ENCODE measurements around the gene CACHD1. TPM values are rescaled to one million over a fixed set of nuclear protein-coding genes. Genes with fewer than 3 reads are reported as not detected.

Gene CACHD1
- total and polyA plus RNA-seq, 7 donors: 1.1 to 5.8 (median 2.1) TPM

DNA sequence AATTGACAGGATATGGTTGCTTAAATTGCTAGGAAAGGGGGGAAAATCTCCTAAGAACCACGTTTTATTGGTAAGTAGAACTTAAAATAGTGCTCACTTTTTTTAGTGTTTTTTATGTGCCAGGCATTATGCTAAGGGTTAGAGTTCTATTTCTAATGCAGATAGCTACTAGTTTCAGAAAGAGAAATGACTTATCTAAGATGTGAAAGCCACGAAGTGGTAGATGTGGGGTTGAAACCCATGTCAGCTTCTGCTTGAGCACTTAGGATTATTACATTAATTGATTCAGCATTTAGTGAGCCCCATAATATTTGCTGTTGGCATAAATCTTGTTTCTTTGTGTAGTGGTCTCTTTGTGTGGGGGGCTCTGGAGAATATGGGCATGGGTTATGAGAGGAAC, 24.7 kb downstream of the CACHD1 start:
- Histone ChIP-seq H3K4me1 (peaks cover 8% of the 10 kb centered on the region), H3K4me3 (no peak overlapping the region), H3K36me3 (ENCODE audit: insufficient read depth in 1 of 2, low read depth in 1 of 2) (no peaks in the 10 kb centered on the region), H3K27me3 (ENCODE audit: insufficient read depth in 3 of 3, low read length in 2 of 3) (no peaks in the 10 kb centered on the region), H3K9me3 (no peaks in the 10 kb centered on the region), H3K27ac (no peak overlapping the region)
- TF ChIP-seq, protein P1, sequence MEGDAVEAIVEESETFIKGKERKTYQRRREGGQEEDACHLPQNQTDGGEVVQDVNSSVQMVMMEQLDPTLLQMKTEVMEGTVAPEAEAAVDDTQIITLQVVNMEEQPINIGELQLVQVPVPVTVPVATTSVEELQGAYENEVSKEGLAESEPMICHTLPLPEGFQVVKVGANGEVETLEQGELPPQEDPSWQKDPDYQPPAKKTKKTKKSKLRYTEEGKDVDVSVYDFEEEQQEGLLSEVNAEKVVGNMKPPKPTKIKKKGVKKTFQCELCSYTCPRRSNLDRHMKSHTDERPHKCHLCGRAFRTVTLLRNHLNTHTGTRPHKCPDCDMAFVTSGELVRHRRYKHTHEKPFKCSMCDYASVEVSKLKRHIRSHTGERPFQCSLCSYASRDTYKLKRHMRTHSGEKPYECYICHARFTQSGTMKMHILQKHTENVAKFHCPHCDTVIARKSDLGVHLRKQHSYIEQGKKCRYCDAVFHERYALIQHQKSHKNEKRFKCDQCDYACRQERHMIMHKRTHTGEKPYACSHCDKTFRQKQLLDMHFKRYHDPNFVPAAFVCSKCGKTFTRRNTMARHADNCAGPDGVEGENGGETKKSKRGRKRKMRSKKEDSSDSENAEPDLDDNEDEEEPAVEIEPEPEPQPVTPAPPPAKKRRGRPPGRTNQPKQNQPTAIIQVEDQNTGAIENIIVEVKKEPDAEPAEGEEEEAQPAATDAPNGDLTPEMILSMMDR (IDR thresholded peaks at IDR 0.05): no peak
- WGBS, 3 donors: 47 to 57% (median 47%) methylated on average over 2 of the region's 2 CpGs
- ATAC-seq: no peak
- intact Hi-C loops (cut with DNase I): no loop called here
- DNase-seq: no peak

DNA sequence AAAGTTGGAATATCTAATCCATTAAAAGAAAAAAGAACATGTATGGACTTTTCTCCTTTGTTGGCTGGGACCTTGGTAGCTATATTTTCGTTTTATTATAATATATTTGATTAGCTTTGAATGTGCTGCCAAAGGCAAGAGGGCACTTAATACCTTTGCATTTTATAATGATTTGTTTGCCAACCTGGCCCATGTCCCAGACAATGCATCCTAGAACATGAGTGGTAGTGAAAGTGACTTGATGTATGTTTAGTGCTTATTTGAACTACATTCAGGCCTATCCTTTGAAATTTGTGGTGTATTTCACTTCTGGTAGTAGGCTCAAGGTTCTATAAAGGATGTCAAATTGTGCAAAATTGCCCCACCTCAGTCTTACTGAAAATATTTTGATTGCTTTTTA, 25.9 kb downstream of the CACHD1 start:
- H3K27me3 ChIP-seq (ENCODE audit: insufficient read depth in 3 of 3, low read length in 2 of 3): no peaks in the 10 kb centered on the region
- DNase-seq (no peak), ATAC-seq (no peak)
- intact Hi-C loops (cut with DNase I): no loop called here
- 58 to 62% (median 61%) methylated on average over 1 of the region's 1 CpG for WGBS, 3 donors
- no peaks in the 10 kb centered on the region for H3K9me3 ChIP-seq
- H3K4me1 ChIP-seq: no peaks in the 10 kb centered on the region
- H3K4me3 ChIP-seq: no peak overlapping the region
- H3K36me3 ChIP-seq (ENCODE audit: insufficient read depth in 1 of 2, low read depth in 1 of 2): no peaks in the 10 kb centered on the region
- TF ChIP-seq, protein P1 (IDR thresholded peaks at IDR 0.05): no peak
- no peak overlapping the region for H3K27ac ChIP-seq

DNA sequence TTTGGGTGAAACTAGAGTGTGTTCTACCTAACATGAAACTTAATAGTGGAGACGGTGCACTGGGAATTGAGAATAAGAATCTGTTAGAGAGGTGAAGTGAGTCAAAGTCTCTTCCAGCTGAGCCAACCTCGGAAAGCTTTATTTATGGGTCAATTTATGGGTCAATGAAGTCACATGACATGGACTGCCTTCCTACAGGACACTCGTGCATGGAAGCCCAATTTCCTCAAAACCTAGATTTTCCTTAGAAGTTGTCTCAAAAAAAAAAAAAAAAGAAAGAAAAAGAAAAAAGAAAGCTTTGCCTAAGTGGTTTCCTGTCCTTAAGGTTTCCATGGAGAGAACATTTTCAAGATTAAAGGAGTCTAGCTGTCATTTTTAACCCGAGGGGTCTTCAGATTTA, 26.7 kb downstream of the CACHD1 start:
- no peak for DNase-seq
- ATAC-seq: no peak
- Histone ChIP-seq H3K27me3 (ENCODE audit: insufficient read depth in 3 of 3, low read length in 2 of 3) (no peaks in the 10 kb centered on the region), H3K4me3 (no peak overlapping the region), H3K9me3 (no peaks in the 10 kb centered on the region), H3K27ac (no peak overlapping the region), H3K36me3 (ENCODE audit: insufficient read depth in 1 of 2, low read depth in 1 of 2) (no peaks in the 10 kb centered on the region), H3K4me1 (no peaks in the 10 kb centered on the region)
- TF ChIP-seq, protein P1 (IDR thresholded peaks at IDR 0.05): no peak
- 63 to 73% (median 66%) methylated on average over 4 of the region's 4 CpGs for WGBS, 3 donors
- intact Hi-C loops (cut with DNase I): no loop called here

DNA sequence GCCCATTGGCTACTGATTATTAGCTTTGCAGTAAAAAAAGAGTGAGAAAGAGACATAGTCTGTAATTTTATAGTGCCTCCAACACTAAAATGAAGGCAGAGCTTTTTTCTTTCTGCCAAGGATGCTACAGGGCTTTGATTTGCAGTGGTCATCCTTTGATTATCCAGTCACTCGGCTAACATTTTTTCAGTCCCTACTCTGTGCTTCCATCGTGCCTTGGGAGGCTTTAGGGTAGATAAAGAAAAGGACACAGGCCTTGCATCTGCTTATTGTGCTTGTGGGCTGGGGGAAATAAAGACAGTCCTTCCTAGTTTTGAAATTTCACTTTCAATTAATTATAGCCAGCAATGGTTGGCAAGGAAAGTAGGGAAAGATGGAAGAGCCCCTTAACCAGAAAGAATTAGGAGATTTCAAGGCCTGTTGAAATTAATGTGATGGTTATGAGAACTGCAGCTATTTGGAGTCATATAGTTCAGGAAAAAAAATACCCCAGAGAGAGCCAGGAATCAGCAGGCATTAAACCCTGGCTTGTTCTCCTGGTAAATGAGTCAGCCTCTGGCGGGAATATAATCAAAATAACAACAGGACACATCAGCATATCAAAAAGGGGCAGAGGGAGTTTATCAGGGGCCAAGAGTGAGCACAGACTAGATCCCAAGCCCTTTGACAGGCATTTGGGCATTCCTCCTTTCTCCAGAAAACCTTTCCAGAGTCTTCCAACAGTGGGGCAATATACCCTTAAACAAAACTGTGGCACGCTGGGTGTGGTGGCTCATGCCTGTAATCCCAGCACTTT, 27.4 kb downstream of the CACHD1 start:
- H3K27me3 ChIP-seq (ENCODE audit: insufficient read depth in 3 of 3, low read length in 2 of 3): no peaks in the 10 kb centered on the region
- TF ChIP-seq, protein P1 (IDR thresholded peaks at IDR 0.05): no peak
- no peaks in the 10 kb centered on the region for H3K9me3 ChIP-seq
- 55 to 62% (median 56%) methylated on average over 4 of the region's 4 CpGs for WGBS, 3 donors
- ATAC-seq (peak in 2 of 4 donors; percentile 44 to 60), DNase-seq (no peak)
- H3K4me1 ChIP-seq: no peaks in the 10 kb centered on the region
- H3K4me3 ChIP-seq: no peak overlapping the region
- H3K36me3 ChIP-seq (ENCODE audit: insufficient read depth in 1 of 2, low read depth in 1 of 2): no peaks in the 10 kb centered on the region
- H3K27ac ChIP-seq: no peak overlapping the region
- intact Hi-C loops (cut with DNase I): no loop called here

DNA sequence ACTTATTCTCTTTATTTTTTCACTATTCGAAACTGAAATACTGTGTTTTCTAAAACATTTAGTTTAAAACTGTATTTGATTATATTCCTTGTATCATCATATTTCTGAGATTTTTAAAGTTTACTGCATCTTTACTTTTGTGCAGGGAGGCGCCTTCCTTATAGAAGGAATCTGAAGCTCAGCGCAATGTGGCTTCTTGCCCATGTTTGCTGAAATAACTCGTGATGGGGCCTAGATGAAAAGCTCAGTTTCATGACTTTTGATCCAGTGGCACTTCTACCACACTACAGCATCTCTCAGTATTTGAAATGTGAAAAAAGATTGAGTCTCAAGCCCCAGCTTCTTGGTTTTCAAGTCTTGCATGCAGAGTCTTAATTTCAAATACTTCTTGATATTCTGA, 28.4 kb downstream of the CACHD1 start:
- Histone ChIP-seq H3K4me1 (peaks cover 4% of the 10 kb centered on the region), H3K27me3 (ENCODE audit: insufficient read depth in 3 of 3, low read length in 2 of 3) (no peaks in the 10 kb centered on the region), H3K27ac (no peak overlapping the region), H3K9me3 (no peaks in the 10 kb centered on the region), H3K36me3 (ENCODE audit: insufficient read depth in 1 of 2, low read depth in 1 of 2) (no peaks in the 10 kb centered on the region), H3K4me3 (no peak overlapping the region)
- TF ChIP-seq, protein P1 (IDR thresholded peaks at IDR 0.05): no peak
- no peak for ATAC-seq
- intact Hi-C loops (cut with DNase I): no loop called here
- 85 to 88% (median 85%) methylated on average over 4 of the region's 4 CpGs for WGBS, 3 donors
- no peak for DNase-seq
